HEK293 (cell line): ENCODE results near the gene IKZF1.

Experiments used
- GLI2 ChIP-seq: fragments of 450-650 bp; formaldehyde crosslinking; IDR thresholded peaks from 2 replicates; pipeline ENCODE4; 2017; ENCODE audit warnings: missing biosample characterization, missing genetic modification characterization, low read depth, borderline replicate concordance
- IKZF3 ChIP-seq: fragments of 450-650 bp; IDR thresholded peaks from 2 replicates; pipeline ENCODE4 v1.5.0; 2018; ENCODE audit warnings: missing biosample characterization, mild to moderate bottlenecking, missing genetic modification characterization, moderate library complexity
- ZNF138 ChIP-seq: fragments of 450-650 bp; formaldehyde crosslinking; IDR thresholded peaks from 2 replicates; pipeline ENCODE4 v1.5.1; 2016; ENCODE audit warnings: missing biosample characterization, missing genetic modification characterization, borderline replicate concordance
- ZNF785 ChIP-seq: fragments of 450-650 bp; formaldehyde crosslinking; IDR thresholded peaks from 2 replicates; pipeline ENCODE4 v1.5.1; 2016; ENCODE audit warnings: missing biosample characterization, missing genetic modification characterization
- TF ChIP-seq, protein P1 (sequence below): fragments of 450-650 bp; formaldehyde crosslinking; IDR thresholded peaks from 2 replicates; pipeline ENCODE4 v1.5.1; 2016; ENCODE audit warnings: missing biosample characterization, missing genetic modification characterization
- TF ChIP-seq, protein P2 (sequence below): fragments of 450-650 bp; formaldehyde crosslinking; IDR thresholded peaks from 2 replicates; pipeline ENCODE4 v1.5.1; 2016; ENCODE audit warnings: missing biosample characterization, missing genetic modification characterization
- TF ChIP-seq, protein P3 (sequence below): fragments of 450-650 bp; formaldehyde crosslinking; IDR thresholded peaks from 2 replicates; pipeline ENCODE4 v1.5.1; 2016; ENCODE audit warnings: missing biosample characterization, missing genetic modification characterization

DNA sequence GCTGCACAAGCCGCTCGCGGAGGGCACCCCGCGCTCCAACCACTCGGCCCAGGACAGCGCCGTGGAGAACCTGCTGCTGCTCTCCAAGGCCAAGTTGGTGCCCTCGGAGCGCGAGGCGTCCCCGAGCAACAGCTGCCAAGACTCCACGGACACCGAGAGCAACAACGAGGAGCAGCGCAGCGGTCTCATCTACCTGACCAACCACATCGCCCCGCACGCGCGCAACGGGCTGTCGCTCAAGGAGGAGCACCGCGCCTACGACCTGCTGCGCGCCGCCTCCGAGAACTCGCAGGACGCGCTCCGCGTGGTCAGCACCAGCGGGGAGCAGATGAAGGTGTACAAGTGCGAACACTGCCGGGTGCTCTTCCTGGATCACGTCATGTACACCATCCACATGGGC is 95.6 kb downstream of the IKZF1 start:
- TF ChIP-seq, protein P1, sequence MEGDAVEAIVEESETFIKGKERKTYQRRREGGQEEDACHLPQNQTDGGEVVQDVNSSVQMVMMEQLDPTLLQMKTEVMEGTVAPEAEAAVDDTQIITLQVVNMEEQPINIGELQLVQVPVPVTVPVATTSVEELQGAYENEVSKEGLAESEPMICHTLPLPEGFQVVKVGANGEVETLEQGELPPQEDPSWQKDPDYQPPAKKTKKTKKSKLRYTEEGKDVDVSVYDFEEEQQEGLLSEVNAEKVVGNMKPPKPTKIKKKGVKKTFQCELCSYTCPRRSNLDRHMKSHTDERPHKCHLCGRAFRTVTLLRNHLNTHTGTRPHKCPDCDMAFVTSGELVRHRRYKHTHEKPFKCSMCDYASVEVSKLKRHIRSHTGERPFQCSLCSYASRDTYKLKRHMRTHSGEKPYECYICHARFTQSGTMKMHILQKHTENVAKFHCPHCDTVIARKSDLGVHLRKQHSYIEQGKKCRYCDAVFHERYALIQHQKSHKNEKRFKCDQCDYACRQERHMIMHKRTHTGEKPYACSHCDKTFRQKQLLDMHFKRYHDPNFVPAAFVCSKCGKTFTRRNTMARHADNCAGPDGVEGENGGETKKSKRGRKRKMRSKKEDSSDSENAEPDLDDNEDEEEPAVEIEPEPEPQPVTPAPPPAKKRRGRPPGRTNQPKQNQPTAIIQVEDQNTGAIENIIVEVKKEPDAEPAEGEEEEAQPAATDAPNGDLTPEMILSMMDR (tag by site-specific recombination): no peak
- TF ChIP-seq, protein P2, sequence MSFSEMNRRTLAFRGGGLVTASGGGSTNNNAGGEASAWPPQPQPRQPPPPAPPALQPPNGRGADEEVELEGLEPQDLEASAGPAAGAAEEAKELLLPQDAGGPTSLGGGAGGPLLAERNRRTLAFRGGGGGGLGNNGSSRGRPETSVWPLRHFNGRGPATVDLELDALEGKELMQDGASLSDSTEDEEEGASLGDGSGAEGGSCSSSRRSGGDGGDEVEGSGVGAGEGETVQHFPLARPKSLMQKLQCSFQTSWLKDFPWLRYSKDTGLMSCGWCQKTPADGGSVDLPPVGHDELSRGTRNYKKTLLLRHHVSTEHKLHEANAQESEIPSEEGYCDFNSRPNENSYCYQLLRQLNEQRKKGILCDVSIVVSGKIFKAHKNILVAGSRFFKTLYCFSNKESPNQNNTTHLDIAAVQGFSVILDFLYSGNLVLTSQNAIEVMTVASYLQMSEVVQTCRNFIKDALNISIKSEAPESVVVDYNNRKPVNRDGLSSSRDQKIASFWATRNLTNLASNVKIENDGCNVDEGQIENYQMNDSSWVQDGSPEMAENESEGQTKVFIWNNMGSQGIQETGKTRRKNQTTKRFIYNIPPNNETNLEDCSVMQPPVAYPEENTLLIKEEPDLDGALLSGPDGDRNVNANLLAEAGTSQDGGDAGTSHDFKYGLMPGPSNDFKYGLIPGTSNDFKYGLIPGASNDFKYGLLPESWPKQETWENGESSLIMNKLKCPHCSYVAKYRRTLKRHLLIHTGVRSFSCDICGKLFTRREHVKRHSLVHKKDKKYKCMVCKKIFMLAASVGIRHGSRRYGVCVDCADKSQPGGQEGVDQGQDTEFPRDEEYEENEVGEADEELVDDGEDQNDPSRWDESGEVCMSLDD (tag by site-specific recombination): no peak
- TF ChIP-seq GLI2: no peak
- TF ChIP-seq, protein P3, sequence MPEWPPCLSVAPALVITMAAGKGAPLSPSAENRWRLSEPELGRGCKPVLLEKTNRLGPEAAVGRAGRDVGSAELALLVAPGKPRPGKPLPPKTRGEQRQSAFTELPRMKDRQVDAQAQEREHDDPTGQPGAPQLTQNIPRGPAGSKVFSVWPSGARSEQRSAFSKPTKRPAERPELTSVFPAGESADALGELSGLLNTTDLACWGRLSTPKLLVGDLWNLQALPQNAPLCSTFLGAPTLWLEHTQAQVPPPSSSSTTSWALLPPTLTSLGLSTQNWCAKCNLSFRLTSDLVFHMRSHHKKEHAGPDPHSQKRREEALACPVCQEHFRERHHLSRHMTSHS (tag by site-specific recombination): no peak
- TF ChIP-seq ZNF785 (tag by site-specific recombination): no peak
- no peak for TF ChIP-seq ZNF138 (tag by site-specific recombination)
- no peak for TF ChIP-seq IKZF3 (tag by site-specific recombination)
